ENCODE measurements around the gene CTSF. TPM values are rescaled to one million over a fixed set of nuclear protein-coding genes. Genes with fewer than 3 reads are reported as not detected.
"Not testable (repeated sequence)": the region's sequence is repeated elsewhere in the genome, so short reads cannot be mapped to it uniquely, and the experiment has no call there.

Gene CTSF
- total and polyA plus RNA-seq, 3 donors from 2014 or later, result 125 to 242 (median 164) TPM

DNA sequence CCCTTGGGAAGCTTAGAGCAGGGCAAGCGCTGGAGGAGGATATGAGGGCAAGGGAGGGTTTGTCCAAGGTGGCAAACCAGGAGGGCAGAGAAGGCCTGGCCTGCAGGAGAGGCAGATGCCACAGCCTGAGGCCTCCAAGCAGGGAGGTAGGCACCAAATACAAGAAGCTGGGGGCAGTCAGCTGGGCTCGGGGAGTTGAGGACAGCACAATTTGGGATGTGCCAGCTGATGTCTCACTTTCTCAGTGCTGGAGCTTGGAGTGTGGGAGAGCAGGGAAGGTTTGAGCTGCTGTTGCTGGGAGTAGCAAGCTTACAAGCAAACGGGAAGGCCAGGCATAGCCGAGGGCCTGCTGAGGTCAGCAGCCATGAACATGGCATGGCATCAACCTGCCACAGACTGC, 26.5 kb downstream of the CTSF start:
- TF ChIP-seq POLR2A (IDR thresholded peaks at IDR 0.05), result no peak
- TF ChIP-seq, protein P1, sequence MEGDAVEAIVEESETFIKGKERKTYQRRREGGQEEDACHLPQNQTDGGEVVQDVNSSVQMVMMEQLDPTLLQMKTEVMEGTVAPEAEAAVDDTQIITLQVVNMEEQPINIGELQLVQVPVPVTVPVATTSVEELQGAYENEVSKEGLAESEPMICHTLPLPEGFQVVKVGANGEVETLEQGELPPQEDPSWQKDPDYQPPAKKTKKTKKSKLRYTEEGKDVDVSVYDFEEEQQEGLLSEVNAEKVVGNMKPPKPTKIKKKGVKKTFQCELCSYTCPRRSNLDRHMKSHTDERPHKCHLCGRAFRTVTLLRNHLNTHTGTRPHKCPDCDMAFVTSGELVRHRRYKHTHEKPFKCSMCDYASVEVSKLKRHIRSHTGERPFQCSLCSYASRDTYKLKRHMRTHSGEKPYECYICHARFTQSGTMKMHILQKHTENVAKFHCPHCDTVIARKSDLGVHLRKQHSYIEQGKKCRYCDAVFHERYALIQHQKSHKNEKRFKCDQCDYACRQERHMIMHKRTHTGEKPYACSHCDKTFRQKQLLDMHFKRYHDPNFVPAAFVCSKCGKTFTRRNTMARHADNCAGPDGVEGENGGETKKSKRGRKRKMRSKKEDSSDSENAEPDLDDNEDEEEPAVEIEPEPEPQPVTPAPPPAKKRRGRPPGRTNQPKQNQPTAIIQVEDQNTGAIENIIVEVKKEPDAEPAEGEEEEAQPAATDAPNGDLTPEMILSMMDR (IDR thresholded peaks at IDR 0.05), result no peak
- H3K4me1 ChIP-seq, result peaks cover 18% of the 10 kb centered on the region
- DNase-seq, result no peak
- WGBS, 2 donors, result 85 to 86% methylated on average over 3 to 4 of the region's 4 CpGs
- H3K9me3 ChIP-seq, result no peaks in the 10 kb centered on the region
- H3K4me3 ChIP-seq, result no peak overlapping the region
- H3K36me3 ChIP-seq (ENCODE audit: low read depth, missing control alignments), result no peaks in the 10 kb centered on the region
- H3K27me3 ChIP-seq, result no peaks in the 10 kb centered on the region
- intact Hi-C loops (cut with DNase I; ENCODE audit: low total_unique reads), result no loop called here
- H3K27ac ChIP-seq, result no peak overlapping the region

DNA sequence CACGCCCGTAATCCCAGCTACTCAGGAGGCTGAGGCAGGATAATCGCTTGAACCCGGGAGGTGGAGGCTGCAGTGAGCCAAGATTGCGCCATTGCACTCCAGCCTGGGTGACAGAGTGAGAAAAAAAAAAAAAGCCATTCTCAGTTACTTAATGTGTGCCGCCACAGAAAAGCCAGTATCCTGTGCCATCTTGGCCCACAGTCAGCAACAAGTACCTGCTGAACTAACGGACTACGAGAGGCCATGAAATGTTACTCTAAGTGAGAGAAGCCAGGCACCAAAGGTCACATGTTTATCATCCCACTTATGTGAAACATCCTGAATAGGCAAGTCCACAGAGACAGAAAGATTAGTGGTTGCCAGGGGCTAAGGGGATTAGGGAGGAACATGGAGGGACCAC, 27.8 kb downstream of the CTSF start:
- H3K27ac ChIP-seq; H3K36me3 ChIP-seq (ENCODE audit: low read depth, missing control alignments); intact Hi-C loops (cut with DNase I; ENCODE audit: low total_unique reads); H3K27me3 ChIP-seq; H3K9me3 ChIP-seq; DNase-seq; H3K4me3 ChIP-seq: not testable (repeated sequence)
- WGBS, 2 donors, result 93 to 97% methylated on average over 8 of the region's 8 CpGs
- peaks cover 10% of the 10 kb centered on the region for H3K4me1 ChIP-seq

DNA sequence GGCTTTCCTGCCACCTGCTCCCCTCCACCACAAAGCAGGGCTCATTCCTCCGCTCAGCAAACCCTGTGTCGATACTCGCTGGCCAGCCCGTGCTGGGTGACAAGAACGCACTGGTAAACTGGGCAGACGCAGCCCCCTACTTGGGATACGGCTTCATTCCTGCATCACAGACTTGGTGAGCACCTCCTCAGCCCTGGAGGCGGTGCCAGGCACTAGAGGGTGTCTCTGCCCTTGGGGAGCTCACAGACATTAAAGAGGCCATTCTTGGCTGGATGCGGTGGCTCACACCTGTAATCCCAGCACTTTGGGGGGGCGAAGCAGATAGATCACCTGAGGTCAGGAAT, 28.6 kb downstream of the CTSF start:
- H3K9me3 ChIP-seq, result no peaks in the 10 kb centered on the region
- H3K4me3 ChIP-seq, result no peak overlapping the region
- no peak overlapping the region for H3K27ac ChIP-seq
- no peak for TF ChIP-seq POLR2A (IDR thresholded peaks at IDR 0.05)
- TF ChIP-seq, protein P1 (IDR thresholded peaks at IDR 0.05), result no peak
- H3K27me3 ChIP-seq, result no peaks in the 10 kb centered on the region
- peaks cover 5% of the 10 kb centered on the region for H3K4me1 ChIP-seq
- 89 to 96% methylated on average over 7 to 10 of the region's 10 CpGs for WGBS, 2 donors
- intact Hi-C loops (cut with DNase I; ENCODE audit: low total_unique reads), result no loop called here
- no peaks in the 10 kb centered on the region for H3K36me3 ChIP-seq (ENCODE audit: low read depth, missing control alignments)
- DNase-seq, result no peak

DNA sequence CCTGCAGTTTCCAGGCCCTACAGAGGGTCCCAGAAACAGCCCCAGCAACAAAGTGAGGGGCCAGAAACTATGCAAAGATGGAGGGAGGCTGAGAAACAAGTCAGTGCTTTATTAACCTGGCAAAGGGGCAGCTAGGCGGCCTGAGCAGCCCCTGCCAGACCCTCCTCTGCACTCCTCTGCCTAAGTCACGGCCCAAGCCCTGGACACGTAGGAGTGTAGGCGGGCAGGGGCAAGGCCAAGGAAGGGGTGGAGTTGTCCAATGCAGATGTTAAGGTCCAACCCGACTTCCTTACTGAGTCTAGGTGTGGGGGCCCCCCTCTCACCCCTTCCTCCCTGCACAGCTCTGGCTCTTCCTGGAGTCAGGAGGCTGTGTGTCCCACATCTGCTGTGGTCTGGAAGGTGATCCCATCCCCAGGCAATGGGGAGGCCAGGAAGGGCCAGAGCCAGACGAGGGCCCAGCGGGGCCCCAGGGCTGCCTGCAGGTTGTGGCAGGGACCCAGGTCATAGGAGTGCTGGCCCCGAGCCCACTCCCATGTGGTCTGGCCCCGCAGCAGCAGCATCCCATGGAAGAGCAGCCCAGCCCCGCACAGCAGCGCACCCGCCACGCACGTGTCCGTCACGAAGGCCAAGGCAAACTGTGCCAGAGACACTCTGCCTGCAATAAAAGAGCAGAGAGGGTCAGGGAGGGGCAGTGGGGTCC, 29.1 kb downstream of the CTSF start:
- WGBS, 2 donors, result 78 to 80% methylated on average over 14 to 16 of the region's 16 CpGs
- Histone ChIP-seq H3K9me3 (no peaks in the 10 kb centered on the region), H3K36me3 (ENCODE audit: low read depth, missing control alignments) (no peaks in the 10 kb centered on the region), H3K27ac (no peak overlapping the region), H3K27me3 (no peaks in the 10 kb centered on the region), H3K4me1 (peaks cover 5% of the 10 kb centered on the region), H3K4me3 (no peak overlapping the region)
- TF ChIP-seq, protein P1 (IDR thresholded peaks at IDR 0.05), result no peak
- no peak for TF ChIP-seq POLR2A (IDR thresholded peaks at IDR 0.05)
- intact Hi-C loops (cut with DNase I; ENCODE audit: low total_unique reads), result no loop called here
- no peak for DNase-seq

DNA sequence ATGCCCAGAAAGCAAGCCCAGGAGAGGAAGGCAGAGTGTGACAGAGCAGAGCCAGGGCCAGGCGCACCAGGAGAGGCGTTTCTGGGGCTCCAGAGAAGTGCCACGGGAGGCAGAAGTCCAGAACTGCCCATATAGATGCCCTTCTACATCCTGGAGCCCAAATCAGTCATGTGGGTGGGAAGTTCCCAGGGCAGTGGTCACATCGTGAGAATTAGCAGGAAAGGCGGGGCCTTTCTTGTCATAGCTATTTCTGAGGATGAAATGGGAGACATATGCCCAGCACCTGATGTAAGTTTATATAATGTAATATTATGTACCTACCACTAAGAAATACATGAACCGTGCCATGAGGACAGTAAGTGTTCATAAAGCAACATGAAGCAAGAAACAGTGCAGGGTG, 35.6 kb downstream of the CTSF start:
- intact Hi-C loops (cut with DNase I; ENCODE audit: low total_unique reads), result no loop called here
- DNase-seq, result no peak
- 84 to 87% methylated on average over 6 of the region's 6 CpGs for WGBS, 2 donors
- H3K36me3 ChIP-seq (ENCODE audit: low read depth, missing control alignments), result no peaks in the 10 kb centered on the region
- H3K4me1 ChIP-seq, result no peaks in the 10 kb centered on the region
- H3K27ac ChIP-seq, result no peak overlapping the region
- H3K9me3 ChIP-seq, result no peaks in the 10 kb centered on the region
- no peaks in the 10 kb centered on the region for H3K27me3 ChIP-seq
- no peak overlapping the region for H3K4me3 ChIP-seq
- TF ChIP-seq, protein P1 (IDR thresholded peaks at IDR 0.05), result no peak
- TF ChIP-seq POLR2A (IDR thresholded peaks at IDR 0.05), result no peak
